ENCODE results near the gene TEAD1. TPM values are rescaled to one million over a fixed set of nuclear protein-coding genes. Genes with fewer than 3 reads are reported as not detected.
A peak's percentile ranks its signal among the peaks of the same experiment; 100 is the strongest.

The TEAD1 gene
- total and polyA plus RNA-seq, 9 of the 15 experiments (the other 6 are each of a cell fraction or from before 2014, with no cell fraction given), result 1.7 to 17.7 (median 10.8) TPM

DNA sequence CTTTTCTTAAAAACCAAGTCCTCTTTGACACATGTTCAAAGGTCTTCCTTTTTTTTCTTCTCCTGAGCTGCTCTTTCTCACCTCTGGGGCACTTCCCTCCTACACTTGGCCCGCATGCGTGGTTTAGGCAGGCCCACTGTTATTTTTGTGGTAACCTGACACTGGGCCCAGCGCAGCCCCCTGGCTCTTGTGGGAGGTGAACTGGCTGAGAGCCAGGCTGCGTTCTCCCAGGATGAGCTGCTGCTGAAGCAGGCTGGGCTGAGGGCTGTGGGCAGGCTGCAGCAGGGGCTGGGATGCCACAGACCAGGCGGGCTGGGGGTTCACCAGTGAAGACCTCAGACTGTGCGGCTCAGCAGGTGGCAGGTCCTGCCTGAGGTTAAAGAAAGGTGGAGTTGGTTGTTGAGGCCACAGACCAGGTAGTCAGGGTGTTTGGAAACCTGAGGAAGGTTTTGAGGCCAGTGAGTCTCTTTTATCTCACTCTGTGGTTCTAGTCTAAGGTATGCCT is 72.4 kb downstream of the TEAD1 start (continued):
- TF ChIP-seq, protein P1, sequence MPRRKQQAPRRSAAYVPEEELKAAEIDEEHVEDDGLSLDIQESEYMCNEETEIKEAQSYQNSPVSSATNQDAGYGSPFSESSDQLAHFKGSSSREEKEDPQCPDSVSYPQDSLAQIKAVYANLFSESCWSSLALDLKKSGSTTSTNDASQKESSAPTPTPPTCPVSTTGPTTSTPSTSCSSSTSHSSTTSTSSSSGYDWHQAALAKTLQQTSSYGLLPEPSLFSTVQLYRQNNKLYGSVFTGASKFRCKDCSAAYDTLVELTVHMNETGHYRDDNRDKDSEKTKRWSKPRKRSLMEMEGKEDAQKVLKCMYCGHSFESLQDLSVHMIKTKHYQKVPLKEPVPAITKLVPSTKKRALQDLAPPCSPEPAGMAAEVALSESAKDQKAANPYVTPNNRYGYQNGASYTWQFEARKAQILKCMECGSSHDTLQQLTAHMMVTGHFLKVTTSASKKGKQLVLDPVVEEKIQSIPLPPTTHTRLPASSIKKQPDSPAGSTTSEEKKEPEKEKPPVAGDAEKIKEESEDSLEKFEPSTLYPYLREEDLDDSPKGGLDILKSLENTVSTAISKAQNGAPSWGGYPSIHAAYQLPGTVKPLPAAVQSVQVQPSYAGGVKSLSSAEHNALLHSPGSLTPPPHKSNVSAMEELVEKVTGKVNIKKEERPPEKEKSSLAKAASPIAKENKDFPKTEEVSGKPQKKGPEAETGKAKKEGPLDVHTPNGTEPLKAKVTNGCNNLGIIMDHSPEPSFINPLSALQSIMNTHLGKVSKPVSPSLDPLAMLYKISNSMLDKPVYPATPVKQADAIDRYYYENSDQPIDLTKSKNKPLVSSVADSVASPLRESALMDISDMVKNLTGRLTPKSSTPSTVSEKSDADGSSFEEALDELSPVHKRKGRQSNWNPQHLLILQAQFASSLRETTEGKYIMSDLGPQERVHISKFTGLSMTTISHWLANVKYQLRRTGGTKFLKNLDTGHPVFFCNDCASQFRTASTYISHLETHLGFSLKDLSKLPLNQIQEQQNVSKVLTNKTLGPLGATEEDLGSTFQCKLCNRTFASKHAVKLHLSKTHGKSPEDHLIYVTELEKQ (CRISPR knock-in tag; IDR thresholded peaks at IDR 0.05), result no peak
- TF ChIP-seq SETDB1 (IDR thresholded peaks at IDR 0.05; ENCODE audit: low read length) (no peak), ZNF431 (CRISPR knock-in tag; IDR thresholded peaks at IDR 0.05) (peak; percentile 74), PURB (CRISPR knock-in tag; IDR thresholded peaks at IDR 0.05; ENCODE audit: low read depth) (no peak), SIRT6 (IDR thresholded peaks at IDR 0.05; ENCODE audit: low read depth, low read length) (no peak), ZNF212 (CRISPR knock-in tag; IDR thresholded peaks at IDR 0.05) (no peak), ZBTB8A (IDR thresholded peaks at IDR 0.05; ENCODE audit: partially characterized antibody) (no peak), ZSCAN29 (IDR thresholded peaks at IDR 0.05) (no peak), ATF7 (IDR thresholded peaks at IDR 0.05) (peak; percentile 61), ZNF12 (CRISPR knock-in tag; IDR thresholded peaks at IDR 0.05) (no peak), SMAD1 (IDR thresholded peaks at IDR 0.05; ENCODE audit: low read depth, low read length, partially characterized antibody) (peak; percentile 42), CTBP1 (IDR thresholded peaks at IDR 0.05; ENCODE audit: borderline replicate concordance) (peak; percentile 90)
- TF ChIP-seq, protein P2, sequence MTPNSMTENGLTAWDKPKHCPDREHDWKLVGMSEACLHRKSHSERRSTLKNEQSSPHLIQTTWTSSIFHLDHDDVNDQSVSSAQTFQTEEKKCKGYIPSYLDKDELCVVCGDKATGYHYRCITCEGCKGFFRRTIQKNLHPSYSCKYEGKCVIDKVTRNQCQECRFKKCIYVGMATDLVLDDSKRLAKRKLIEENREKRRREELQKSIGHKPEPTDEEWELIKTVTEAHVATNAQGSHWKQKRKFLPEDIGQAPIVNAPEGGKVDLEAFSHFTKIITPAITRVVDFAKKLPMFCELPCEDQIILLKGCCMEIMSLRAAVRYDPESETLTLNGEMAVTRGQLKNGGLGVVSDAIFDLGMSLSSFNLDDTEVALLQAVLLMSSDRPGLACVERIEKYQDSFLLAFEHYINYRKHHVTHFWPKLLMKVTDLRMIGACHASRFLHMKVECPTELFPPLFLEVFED (CRISPR knock-in tag; conservative IDR thresholded peaks at IDR 0.05), result no peak
- TF ChIP-seq, protein P3, sequence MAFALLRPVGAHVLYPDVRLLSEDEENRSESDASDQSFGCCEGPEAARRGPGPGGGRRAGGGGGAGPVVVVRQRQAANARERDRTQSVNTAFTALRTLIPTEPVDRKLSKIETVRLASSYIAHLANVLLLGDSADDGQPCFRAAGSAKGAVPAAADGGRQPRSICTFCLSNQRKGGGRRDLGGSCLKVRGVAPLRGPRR (CRISPR knock-in tag; IDR thresholded peaks at IDR 0.05), result no peak
- TF ChIP-seq, protein P4, sequence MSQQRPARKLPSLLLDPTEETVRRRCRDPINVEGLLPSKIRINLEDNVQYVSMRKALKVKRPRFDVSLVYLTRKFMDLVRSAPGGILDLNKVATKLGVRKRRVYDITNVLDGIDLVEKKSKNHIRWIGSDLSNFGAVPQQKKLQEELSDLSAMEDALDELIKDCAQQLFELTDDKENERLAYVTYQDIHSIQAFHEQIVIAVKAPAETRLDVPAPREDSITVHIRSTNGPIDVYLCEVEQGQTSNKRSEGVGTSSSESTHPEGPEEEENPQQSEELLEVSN (IDR thresholded peaks at IDR 0.05; ENCODE audit: borderline replicate concordance in 1 of 2, extremely low read depth in 1 of 2, insufficient read depth in 1 of 2, insufficient read length in 1 of 2, low read depth in 1 of 2, low read length in 1 of 2, poor library complexity in 1 of 2, severe bottlenecking in 1 of 2), result peak; percentile 96 to 99
- TF ChIP-seq, protein P5, sequence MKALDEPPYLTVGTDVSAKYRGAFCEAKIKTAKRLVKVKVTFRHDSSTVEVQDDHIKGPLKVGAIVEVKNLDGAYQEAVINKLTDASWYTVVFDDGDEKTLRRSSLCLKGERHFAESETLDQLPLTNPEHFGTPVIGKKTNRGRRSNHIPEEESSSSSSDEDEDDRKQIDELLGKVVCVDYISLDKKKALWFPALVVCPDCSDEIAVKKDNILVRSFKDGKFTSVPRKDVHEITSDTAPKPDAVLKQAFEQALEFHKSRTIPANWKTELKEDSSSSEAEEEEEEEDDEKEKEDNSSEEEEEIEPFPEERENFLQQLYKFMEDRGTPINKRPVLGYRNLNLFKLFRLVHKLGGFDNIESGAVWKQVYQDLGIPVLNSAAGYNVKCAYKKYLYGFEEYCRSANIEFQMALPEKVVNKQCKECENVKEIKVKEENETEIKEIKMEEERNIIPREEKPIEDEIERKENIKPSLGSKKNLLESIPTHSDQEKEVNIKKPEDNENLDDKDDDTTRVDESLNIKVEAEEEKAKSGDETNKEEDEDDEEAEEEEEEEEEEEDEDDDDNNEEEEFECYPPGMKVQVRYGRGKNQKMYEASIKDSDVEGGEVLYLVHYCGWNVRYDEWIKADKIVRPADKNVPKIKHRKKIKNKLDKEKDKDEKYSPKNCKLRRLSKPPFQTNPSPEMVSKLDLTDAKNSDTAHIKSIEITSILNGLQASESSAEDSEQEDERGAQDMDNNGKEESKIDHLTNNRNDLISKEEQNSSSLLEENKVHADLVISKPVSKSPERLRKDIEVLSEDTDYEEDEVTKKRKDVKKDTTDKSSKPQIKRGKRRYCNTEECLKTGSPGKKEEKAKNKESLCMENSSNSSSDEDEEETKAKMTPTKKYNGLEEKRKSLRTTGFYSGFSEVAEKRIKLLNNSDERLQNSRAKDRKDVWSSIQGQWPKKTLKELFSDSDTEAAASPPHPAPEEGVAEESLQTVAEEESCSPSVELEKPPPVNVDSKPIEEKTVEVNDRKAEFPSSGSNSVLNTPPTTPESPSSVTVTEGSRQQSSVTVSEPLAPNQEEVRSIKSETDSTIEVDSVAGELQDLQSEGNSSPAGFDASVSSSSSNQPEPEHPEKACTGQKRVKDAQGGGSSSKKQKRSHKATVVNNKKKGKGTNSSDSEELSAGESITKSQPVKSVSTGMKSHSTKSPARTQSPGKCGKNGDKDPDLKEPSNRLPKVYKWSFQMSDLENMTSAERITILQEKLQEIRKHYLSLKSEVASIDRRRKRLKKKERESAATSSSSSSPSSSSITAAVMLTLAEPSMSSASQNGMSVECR (CRISPR knock-in tag; IDR thresholded peaks at IDR 0.05), result no peak
